Fibroblast of lung (primary cell): ENCODE data around the gene BTBD9. TPM values are rescaled to one million over a fixed set of nuclear protein-coding genes. Genes with fewer than 3 reads are reported as not detected.

Source experiments
- DNase-seq, 2 donors: peaks; one replicate each; pipeline versions ENCODE4 v3.0.0 to v3.0.0-alpha.2; 2010; ENCODE audit warnings: low read depth in 2 of 2
- H2AFZ ChIP-seq: 2 replicates; pipeline ENCODE4 v1.5.1; 2012; ENCODE audit warnings: low read length, control low read depth, inconsistent platforms
- H3K27ac ChIP-seq: 2 replicates; pipeline ENCODE4 v1.5.1; 2011; ENCODE audit warnings: low read length, control low read depth; ENCODE audit not compliant: insufficient read depth
- H3K27me3 ChIP-seq: 2 replicates; pipeline ENCODE4 v1.5.1; 2011; ENCODE audit warnings: mild to moderate bottlenecking, low read length; ENCODE audit not compliant: control insufficient read depth, insufficient read depth
- H3K36me3 ChIP-seq: 2 replicates; pipeline ENCODE4 v1.5.1; 2011; ENCODE audit warnings: low read length; ENCODE audit not compliant: control insufficient read depth, insufficient read depth
- H3K4me1 ChIP-seq: 2 replicates; pipeline ENCODE4 v1.5.1; 2011; ENCODE audit warnings: low read length; ENCODE audit not compliant: control insufficient read depth, insufficient read depth; ENCODE audit errors: extremely low read depth
- H3K4me2 ChIP-seq: 2 replicates; pipeline ENCODE4 v1.5.1; 2011; ENCODE audit warnings: low read length, control low read depth; ENCODE audit not compliant: insufficient read depth; ENCODE audit errors: extremely low read depth
- H3K4me3 ChIP-seq, 4 experiments: fragments of 200-600 bp in 1 of 4; sonication (generic) in 1 of 4; replicated peaks in 1 of 4; 2 replicates each; pipeline ENCODE4 v1.5.1; 2011 to 2016; ENCODE audit warnings: low read length in 4 of 4, low read depth in 3 of 4, mild to moderate bottlenecking in 3 of 4, control low read depth in 2 of 4, inconsistent platforms in 1 of 4, mixed read lengths in 1 of 4; ENCODE audit not compliant: insufficient read depth in 1 of 4; ENCODE audit errors: control extremely low read depth in 1 of 4
- H3K79me2 ChIP-seq: 2 replicates; pipeline ENCODE4 v1.5.1; 2012; ENCODE audit warnings: mild to moderate bottlenecking, low read length, inconsistent platforms; ENCODE audit not compliant: control insufficient read depth, insufficient read depth
- H3K9ac ChIP-seq: 2 replicates; pipeline ENCODE4 v1.5.1; 2011; ENCODE audit warnings: mild to moderate bottlenecking, low read length, control low read depth; ENCODE audit not compliant: insufficient read depth
- H3K9me3 ChIP-seq: 2 replicates; pipeline ENCODE4 v1.5.1; 2012; ENCODE audit warnings: low read depth, low read length; ENCODE audit not compliant: control insufficient read depth, insufficient read depth
- H4K20me1 ChIP-seq: 2 replicates; pipeline ENCODE4 v1.5.1; 2011; ENCODE audit warnings: low read length; ENCODE audit not compliant: control insufficient read depth, insufficient read depth; ENCODE audit errors: extremely low read depth
- CTCF ChIP-seq, 2 donors: IDR thresholded peaks in 1 of 2; conservative IDR thresholded peaks in 1 of 2; 1 replicate in 1 of 2; 2 replicates in 1 of 2; pipeline ENCODE4 v1.5.1; 2011 to 2012; ENCODE audit warnings: low read length in 2 of 2, control low read depth in 1 of 2, inconsistent platforms in 1 of 2, low read depth in 1 of 2, mild to moderate bottlenecking in 1 of 2
- EZH2 ChIP-seq: IDR thresholded peaks from 2 replicates; pipeline ENCODE4 v1.5.1; 2012; ENCODE audit warnings: low read length, control low read depth, mild to moderate bottlenecking; ENCODE audit errors: missing control alignments
- polyA plus RNA-seq, 2 donors: library from polyadenylated mRNA; depleted of rRNA in 1 of 2; stranded (reverse) in 1 of 2; unstranded in 1 of 2; fragments of >200 nt; gene quantifications; 2 replicates each; pipeline ENCODE4 v1.2.1, GENCODE V29; 2011 to 2012; ENCODE audit warnings: missing spikeins in 1 of 2
- total RNA-seq: library from RNA; depleted of rRNA; stranded (reverse); fragments of >200 nt; gene quantifications from 2 replicates; pipeline ENCODE4 v1.2.1, GENCODE V29; 2014

BTBD9 gene
- total and polyA plus RNA-seq, 2 donors (not counting 1 experiment from before 2014, with no cell fraction given), result 7.7 to 13.4 TPM

- no peak overlapping the region for H3K4me2 ChIP-seq
- no peaks in the 10 kb centered on the region for H3K9me3 ChIP-seq
- DNase-seq, result no peak
- H3K9ac ChIP-seq, result no peak overlapping the region
- H2AFZ ChIP-seq, result no peak overlapping the region
- no peaks in the 10 kb centered on the region for H3K79me2 ChIP-seq
- no peak overlapping the region for H3K27ac ChIP-seq
- H3K4me3 ChIP-seq, result no peak overlapping the region
- no peaks in the 10 kb centered on the region for H4K20me1 ChIP-seq
- no peaks in the 10 kb centered on the region for H3K36me3 ChIP-seq
- no peak for TF ChIP-seq CTCF (conservative IDR thresholded peaks at IDR 0.05 in 1 of 2, IDR thresholded peaks at IDR 0.05 in 1 of 2; ENCODE audit: low read depth in 1 of 2, low read length in 2 of 2)
- no peak for TF ChIP-seq EZH2
- no peaks in the 10 kb centered on the region for H3K27me3 ChIP-seq
- H3K4me1 ChIP-seq, result peaks cover 7% of the 10 kb centered on the region
These were observed 371.4 kb downstream of the BTBD9 start for GRCh38 chr6:38268342-38268741.

GRCh38 chr6:38266921-38267354 is 372.8 kb downstream of the BTBD9 start:
- TF ChIP-seq CTCF (conservative IDR thresholded peaks at IDR 0.05 in 1 of 2, IDR thresholded peaks at IDR 0.05 in 1 of 2; ENCODE audit: low read depth in 1 of 2, low read length in 2 of 2) (no peak), EZH2 (no peak)
- Histone ChIP-seq H3K4me2 (no peak overlapping the region), H3K36me3 (no peaks in the 10 kb centered on the region), H3K79me2 (no peaks in the 10 kb centered on the region), H2AFZ (no peak overlapping the region), H3K4me3 (no peak overlapping the region), H4K20me1 (no peaks in the 10 kb centered on the region), H3K9me3 (no peaks in the 10 kb centered on the region), H3K4me1 (peaks cover 19% of the 10 kb centered on the region), H3K27me3 (no peaks in the 10 kb centered on the region), H3K27ac (no peak overlapping the region), H3K9ac (no peak overlapping the region)
- peak in 1 of 2 donors; percentile 45 for DNase-seq

GRCh38 chr6:38264605-38265004 is 375.1 kb downstream of the BTBD9 start:
- Histone ChIP-seq H3K36me3 (no peaks in the 10 kb centered on the region), H3K9me3 (no peaks in the 10 kb centered on the region), H3K4me3 (no peak overlapping the region), H3K9ac (no peak overlapping the region), H3K27me3 (no peaks in the 10 kb centered on the region), H3K4me2 (no peak overlapping the region), H3K4me1 (peaks cover 20% of the 10 kb centered on the region), H4K20me1 (no peaks in the 10 kb centered on the region), H2AFZ (no peak overlapping the region), H3K79me2 (no peaks in the 10 kb centered on the region), H3K27ac (no peak overlapping the region)
- TF ChIP-seq CTCF (conservative IDR thresholded peaks at IDR 0.05 in 1 of 2, IDR thresholded peaks at IDR 0.05 in 1 of 2; ENCODE audit: low read depth in 1 of 2, low read length in 2 of 2) (no peak), EZH2 (no peak)
- DNase-seq, result peak in 1 of 2 donors; percentile 30
